ENCODE measurements around the gene TMEM187.
A peak's percentile ranks its signal among the peaks of the same experiment; 100 is the strongest.

The TMEM187 gene

DNA sequence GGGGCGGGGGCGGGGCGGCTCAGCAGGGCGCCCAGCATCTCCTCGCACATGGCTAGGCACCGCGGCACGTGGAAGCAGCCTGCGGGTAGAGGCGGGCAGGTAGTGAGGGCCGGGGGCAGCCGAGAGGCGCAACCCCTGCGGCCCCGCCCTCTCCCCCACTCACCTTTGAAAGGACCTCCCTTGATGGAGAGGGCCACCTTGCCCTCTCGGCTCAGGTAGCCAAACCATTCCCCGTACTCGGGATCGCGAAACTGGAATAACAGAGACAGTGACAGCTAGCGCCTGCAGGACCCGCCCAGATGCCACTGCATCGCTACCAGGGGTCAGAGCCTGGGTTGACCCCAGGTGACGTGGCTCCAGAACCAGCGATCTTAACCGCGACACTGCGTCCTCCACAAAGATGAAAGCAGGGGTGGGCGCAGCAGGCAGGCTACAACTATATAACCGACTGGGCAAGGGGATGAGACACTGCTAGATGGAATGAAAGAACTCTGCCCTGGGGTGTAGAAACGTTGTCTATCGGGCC lies 37.2 kb upstream of the TMEM187 start:
- no peak for DNase-seq

DNA sequence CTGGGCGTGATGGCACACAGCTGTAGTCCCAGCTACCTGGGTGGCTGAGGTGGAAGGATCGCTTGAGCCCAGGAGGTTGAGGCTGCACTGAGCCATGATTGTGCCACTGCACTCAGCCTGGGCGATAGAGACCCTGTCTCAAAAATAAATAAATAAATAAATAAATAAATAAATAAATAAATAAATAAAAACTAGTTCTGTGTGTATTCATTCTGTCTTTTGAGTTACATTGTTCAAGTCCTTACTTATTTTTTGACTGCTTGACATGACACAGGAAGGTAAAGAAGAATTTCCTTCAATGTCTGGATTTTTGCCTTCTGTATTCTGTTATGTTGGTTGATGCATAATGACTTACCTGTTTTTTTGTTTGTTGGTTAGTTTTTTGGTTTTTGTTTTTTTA lies 35.5 kb upstream of the TMEM187 start:
- DNase-seq, result no peak

DNA sequence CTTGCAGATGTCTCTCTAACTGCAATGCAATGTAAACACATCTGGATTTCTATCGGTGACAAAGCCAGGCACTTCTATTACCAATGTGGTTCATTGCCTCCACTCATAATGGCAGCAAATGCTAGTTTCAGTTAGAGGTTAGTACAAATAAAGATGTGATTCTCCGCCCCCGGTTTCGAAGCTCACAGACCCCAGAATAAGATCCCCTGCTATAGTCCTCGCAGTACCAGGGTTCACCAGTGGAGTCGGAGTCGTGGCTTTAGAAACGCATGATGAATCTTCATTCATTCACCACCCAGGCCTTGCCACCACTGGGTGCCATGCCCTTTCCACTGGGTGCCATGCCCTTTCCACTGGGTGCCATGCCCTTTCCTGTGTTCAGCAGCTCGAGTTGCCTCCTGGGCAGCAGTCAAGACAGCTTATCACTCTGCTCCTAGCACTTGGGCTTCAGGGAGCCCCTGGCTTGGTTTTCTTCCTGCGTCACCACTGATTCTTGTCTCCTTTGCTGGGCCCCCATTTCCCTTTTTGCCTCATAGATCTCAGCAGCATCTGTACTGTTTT lies 34.2 kb upstream of the TMEM187 start:
- DNase-seq, result no peak

DNA sequence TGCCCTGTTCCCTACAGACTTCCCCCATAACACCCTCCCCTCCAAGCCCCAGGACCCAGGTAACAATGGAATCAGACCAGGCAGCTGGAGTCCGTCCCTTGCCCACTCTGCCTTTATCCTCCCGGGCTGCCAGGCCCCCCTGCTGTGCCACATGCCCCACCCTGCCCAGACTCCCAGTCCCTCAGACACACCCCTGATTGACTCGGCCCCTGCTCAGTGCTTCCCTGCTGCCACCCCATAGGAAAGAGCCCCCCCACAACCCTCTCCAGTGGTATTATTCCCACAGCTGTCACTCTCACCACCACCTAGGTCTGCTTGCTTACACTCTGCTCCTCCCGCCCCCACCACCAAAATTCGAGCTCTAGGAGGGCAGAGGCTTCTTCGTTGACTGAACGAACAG lies 33.0 kb upstream of the TMEM187 start:
- no peak for DNase-seq

DNA sequence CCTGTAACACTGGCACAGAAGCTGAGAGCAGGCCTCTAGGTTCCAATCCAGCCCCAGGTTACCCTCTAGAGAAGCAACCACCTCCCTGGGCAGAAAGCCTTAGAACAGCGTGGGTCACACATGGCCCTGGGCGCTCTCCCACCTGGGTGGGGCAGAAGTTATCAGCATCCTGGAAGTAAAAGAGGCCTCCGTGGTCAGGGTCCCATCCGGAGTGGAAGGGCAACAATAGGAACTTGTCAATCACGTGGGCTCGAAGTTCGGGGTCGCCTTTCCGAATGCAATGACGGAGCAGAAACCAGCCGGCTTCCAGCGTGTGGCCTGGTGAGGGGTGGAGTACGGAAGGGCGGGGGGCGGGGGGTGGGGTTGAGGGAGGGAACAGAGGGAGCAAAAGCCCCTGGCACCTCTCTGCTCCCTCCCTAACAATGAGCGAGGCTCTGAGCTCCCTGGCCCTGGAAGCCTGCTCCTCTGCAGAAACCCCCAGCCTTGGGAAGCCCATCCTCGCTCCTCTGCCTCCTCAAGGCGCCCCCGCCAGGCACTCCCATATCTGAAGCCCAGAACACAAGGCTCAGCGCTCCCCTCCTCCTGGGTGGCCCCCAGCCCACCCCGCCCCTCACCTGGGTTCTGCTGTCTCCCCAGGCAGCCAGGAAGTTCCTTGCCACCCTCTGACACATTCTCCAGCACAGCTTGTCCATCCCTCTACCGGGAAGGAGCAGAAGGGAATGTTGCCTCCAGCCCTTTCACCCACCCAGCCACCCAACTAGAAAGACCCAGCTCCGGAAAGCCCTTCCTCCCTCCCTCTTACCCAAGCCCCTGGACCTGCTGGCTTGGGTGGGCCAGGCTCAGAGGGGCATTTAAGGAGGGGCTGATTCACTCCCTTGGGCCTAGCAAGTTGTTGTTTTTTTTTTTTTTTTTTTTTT lies 31.0 kb upstream of the TMEM187 start:
- DNase-seq, result no peak

DNA sequence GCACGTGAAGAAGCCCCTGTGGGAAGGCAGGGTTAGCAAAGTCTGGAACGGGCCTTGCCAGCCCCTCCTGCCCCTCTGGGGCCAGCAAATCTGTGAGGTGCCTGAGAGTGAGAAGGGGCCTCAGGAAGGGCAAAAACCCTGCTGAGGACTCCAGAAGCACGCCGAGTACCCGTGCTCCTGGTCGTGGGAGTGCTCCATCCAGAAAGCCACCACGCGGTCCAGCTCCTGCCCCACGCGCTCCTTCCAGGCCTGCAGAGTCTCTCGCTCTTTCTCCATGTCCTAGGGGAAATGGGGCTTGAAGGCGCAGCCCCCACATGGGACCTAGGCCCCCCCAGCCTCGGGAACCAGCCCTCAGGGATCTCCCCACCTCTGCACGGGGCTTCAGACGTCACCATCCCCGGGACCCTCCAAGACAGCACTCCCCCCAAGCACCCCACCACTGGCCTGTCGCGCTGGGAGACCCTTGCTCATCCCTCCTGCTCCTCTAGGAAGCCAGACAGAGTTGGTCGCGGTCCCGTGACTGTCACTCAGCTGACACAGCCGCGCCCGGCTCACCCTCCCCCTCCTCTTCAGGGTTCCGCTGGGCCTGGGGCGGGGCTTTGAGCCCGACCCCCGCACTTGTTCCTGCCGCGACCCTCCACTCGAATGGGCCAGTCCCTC lies 28.3 kb upstream of the TMEM187 start, which contains the start of gene RENBP:
TSS of gene RENBP (minus strand) at position 504 of the 660 bp plus-strand sequence. CDS start at position 471, 33 bp downstream.
- no peak for DNase-seq

DNA sequence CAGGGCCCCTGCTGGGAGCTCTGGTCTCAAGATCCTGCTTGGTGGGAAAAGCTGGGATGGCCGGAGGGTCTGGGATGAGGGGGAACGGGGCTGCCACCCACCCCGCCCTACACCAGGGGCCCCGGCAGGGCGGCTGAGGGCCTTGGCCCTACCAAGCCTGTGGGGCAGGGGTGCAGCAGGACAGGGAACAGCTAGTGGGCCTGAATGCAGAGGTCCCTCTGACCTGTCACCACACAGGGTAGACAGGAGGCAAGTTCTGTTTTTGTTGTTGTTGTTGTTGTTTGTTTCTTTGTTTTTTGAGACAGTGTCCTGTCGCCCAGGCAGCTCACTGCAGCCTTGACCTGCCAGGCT lies 27.8 kb upstream of the TMEM187 start:
- no peak for DNase-seq

DNA sequence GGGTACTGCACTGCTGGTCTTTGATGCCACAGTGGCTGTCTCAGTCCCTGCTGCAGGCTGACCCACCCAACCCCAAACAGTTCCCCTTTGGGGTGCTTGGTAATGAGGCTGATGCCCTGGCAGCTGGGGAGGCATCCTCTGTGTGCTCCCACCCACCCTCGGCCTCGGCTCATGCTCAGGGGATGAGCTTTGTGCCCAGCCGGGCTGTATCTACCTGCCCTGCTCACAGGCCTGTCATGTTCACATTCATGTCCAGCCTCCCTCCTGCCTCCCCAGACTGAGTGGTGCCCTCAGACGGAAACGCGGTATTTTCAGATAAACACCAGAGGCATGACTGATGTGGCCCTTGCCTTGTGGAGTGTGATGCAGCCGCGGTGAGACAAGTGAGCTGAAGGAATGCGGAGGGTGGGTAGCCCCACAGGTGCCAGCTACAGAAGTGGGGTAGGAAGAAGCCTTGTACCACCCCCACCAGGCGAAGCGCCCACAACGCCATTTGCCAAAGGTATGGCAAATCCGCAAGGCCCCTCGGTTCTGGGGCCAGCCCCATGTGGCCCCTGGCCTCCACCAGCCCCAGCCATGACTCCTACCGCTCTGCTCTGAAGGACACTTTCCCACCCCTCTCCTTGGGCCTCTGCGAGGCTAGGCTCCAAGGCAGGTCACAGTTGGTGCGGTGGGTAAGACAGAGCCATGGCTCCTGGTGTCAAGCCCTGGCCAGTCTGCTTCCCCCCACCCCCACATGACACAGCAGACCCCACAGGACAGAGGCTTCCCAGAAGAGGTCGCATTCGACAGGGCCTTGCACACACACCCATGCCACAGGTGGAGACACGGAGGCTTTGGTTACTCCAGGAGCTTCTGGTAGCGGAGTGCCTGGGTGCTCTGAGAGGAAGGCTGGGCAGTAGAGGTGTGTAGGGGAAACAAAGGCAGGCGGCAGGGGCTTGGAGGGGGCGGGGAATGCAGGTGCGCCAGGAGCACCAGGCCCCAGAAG lies 26.3 kb upstream of the TMEM187 start:
- no peak for DNase-seq

DNA sequence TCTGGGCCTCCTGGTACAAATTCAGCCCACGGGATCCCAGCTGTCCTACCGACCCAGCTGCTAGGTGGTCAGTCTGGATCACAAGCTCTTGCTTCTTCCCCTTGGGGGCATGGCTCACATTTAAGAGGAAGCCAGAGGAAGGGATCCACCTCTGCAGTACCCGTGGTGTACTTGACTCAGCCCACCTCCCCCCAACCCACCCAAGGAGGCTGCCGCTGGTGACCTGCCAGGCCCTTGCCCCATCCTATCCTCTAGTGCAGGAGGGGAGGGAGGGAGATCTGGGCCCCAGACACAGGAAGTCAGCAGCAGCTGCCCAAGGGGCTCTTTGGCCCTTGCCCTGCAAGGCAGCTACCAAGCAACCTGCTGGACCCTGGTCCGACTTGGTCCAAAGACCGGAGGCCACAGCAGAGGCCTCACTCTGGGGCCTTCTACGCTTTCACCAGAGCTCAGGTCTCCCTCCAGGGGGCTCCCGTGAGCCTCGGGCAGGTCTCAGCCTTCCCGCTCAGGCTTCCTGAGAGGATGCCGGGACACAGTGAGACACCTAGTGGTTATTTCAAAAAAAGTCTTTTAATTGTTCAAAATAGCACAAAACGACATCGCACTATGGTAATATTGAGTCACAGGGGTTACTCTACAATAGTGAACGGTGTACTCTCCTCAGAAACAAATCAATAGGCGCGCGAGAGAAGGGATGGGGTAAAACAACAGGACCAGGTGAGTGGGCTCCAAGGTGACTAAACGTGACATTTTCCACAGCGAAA lies 25.4 kb upstream of the TMEM187 start:
- peak; percentile 6 for DNase-seq

DNA sequence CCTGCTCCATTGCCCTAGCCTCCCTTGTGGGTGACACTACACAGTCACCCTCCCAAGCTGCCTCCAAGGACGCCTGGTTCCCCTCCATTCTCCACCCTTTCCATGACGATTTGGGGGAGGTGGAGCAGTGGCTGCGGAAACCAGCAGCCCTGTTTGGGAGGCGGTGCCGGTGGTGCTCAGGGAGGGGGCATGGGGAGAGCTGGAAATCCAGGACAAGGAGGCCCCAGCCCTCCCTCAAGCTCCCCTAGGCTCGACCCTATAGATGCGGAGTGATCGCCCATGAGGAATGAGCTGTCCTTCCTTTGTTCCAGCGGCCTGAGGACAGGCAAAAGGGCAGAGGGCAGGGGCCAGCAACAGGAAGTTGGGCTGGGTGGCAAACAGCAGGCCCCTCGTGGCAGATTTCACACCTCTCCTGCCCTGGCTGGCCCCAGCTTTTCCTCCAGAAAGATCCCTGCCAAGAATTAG lies 24.5 kb upstream of the TMEM187 start:
- DNase-seq, result no peak

DNA sequence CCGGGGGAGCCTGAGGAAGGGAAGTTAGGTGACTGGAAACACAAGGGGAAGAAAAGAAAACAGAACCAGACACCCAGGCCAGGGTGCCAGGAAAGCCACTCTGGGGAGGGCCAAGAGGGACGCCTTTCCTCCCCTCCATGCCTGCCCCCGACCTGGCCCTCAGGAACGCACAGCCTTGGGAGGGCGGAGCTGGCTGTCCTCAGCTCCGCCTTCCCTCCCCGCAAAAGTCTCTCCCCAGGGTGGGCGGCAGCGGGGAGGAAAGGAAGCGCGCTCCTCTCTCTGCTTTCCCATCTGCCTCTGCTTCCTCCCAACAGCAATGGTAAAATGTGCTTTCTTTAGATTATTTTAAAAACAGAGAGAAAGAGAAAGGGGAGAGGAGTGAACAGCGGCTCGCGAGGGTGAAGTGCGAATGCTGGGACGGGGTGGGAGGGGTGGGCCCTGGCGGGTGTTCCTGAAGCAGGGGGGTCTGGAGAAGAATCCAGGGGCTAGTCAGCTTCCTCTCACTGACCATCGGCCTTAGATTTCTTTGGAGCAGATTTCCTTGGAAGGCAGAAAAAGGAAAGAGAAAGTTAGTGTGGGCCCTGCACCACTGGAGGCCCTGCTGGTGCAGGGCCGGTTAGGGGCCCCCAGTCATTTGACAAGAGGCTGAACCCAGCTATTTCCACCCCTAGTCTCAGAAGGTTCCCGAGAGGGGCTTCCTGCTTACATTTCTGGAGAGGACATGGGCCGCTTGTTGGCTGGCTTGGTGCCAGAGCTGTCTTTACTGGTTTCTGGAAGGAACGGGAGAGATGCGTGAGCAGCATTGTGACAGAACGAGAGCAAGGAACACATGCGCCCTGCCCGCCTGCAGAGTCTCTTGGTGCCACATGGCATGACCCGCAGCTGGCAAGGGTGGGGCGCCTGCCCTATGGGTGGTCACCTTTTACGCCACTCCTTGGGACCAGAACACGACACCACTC lies 23.4 kb upstream of the TMEM187 start:
- DNase-seq, result no peak

DNA sequence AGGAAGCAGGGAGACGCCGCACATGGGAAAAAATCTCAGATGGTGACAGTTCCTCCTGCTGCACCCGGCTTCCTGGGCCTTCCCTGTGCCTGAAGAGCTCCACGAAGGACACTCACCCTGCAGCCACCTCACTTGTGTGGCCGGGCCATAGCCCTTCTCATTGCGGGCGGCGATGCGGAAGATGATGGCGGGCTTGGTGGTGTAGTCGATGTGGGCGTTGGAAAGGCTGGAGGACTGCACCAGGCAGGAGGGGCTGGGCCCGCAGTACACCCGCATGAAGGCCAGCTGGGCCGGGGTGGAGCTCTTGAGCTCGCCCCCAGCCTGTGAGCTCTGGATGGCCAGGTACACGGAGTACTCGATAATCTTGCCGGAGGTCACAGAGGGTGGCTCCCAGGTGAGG lies 22.4 kb upstream of the TMEM187 start:
- no peak for DNase-seq

DNA sequence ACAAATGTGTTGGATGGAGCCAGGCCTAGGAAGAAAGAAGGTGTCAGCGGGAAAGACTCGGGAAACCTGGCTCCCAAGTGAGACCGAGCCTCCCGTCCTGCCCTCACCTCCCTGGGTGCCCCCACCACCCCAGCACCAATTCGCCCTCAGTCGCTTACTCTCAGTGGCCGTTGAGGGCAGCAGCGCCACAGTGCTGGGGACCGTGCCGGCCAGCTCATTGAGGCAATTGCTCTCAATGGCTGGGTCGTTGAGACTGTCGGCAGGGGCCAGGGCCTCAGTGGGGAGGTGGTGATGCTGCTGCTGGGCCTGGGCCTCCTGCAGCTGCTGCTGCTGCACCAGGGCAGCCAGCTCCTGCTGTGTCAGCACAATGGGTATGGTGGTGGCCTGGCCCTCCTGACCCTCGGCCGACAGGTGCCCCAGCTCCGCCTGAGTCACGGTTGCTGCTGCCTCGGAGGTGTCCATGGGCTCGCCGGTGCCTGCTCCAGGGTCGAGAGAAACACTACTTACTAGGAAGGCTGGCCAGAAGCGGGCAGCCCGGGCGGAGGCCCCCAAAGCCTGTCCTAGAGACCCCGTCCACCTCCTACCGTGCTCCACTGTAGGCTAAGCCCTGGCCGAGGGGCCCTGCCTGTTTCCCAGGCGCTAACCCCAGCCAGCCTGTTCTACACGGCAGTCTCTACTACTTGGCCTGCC lies 20.7 kb upstream of the TMEM187 start:
- no peak for DNase-seq

DNA sequence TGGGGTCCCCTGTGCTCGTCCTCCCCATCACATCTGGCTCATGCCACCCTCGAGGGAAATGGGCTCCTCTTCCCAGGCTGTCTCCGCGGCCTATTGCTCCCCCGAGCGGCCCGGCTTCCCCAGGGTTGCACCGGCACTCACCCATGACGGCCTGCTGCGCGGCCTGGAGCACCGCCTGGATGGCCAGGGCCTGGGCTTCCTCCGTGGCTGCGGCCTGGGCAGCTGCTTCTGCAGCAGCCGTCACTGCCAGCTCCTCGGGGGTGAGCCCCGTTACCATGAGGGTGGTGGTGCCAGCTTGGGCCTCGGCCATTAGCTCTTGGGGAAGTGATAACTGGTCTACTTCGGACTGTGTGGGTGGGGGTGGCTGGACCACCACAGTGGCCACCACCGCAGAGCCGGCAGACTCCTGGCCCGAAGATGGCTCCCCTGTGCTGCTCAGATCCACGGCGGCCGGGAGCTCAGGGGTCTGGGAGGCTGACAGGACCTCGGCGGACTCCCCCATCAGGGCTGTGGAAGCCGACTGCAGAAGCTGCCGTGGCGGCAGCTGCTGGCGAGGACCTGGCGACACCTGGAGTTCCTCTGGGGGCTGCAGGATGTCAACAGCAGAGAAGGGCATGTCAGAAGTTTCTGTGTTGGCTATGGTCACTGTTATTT lies 20.1 kb upstream of the TMEM187 start:
- DNase-seq, result no peak

DNA sequence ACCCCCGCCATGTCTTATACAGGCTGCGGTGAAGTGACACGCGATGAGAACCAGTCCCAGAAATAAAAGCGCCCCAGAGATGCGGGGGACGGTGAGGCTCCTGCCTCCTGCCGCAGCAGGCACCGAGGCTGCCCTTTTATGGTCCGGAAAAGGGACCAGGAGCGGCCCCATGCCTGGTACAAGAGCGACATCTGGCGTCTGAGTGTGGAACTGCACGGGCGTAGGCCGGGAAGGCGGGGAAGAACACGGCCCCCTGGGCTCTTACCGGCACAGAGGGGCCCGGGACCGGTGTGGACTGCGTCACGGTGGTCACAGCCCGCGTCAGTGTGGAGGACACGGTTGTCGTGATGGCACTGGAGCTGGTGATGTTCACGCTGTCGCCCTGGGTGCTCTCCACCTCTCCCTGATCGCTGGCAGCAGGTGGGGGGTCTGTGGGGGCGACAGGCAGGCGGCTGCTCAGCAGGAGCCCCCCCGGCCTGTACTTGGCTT lies 19.2 kb upstream of the TMEM187 start:
- no peak for DNase-seq

DNA sequence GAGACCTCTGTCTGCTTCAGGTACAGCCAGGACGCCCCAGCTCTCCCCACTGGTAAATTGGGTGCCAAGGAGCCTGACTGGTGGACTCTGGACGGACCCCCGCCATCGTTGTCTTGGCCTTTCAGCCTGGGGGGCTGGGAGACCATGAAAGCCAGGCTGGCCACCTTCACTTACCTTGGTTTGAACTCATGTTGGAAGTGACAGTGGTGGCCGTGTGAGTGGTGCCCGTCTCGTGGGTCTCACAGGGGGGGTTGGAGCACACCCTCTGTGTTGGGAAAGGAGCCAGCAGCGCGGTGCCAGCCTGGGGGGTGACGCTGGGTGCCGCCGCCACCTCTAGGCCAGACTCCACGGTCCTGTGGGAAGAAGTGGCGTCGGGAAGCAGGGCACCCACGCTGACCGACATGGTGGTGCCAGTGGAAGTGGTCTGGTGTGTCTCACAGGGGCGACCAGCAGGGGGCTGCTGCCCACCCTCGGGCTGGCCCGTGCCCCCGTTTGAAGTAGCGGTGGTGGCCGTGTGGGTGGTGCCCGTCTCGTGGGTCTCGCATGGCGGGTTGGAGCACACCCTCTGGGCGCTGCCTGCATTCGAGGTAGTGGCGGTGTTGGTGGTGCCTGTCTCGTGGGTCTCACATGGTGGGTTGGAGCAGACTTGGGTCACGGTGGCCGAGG lies 18.5 kb upstream of the TMEM187 start:
- no peak for DNase-seq

DNA sequence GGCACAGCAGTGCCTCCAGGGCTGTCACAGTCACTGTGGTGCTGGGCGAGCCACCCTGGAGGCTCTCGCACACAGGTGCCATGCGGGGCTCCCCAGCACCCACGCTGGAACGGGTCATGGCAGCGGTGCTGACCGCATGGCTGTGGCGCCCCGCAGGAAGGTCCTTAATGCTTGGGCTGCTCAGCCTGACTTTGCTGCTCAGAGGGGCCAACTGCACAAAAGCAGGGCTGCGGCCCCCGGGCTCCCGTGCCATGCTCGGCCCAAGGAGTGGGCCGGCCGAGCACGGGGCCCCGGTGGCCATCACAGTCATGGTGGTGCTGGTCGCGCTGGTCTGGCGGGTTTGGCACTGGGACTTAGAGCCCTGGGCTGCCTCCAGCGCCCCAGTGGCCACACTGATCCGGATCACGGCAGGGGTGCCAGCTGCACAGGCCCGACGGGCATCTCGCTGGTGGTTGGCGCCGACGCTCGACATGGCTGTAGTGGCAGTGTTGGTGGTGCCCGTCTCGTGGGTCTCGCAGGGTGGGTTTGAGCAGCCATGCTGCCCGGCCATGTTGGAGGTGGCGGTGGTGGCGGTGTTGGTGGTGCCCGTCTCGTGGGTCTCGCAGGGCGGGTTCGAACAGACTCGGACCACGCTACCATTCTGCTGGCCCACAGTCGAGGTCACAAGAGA lies 17.9 kb upstream of the TMEM187 start:
- no peak for DNase-seq

DNA sequence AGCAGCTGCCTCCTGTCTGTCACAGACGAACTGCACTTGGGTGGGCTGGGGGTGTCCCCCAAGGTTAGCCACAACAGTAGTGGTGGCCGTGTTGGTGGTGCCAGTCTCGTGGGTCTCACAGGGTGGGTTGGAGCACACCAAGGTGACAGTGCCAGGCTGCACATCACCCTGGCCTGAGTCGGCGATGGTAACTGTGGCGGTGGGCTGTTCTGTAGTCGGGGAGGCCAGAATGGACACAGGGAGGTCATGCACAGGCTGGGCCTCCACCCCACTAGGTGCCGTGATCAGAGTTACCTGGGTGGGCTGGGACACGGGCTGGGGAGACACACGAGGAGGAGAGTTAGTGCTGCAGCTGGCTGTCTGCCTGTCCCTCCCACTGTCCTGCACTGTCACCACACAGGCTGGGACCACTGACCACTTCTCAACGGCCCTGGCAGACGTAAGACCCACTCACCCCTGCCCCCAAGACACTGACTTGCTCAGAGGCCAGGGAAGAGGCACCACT lies 17.3 kb upstream of the TMEM187 start:
- DNase-seq, result no peak

Data from NCI-H446 treated with DMSO at 0.1 percent for 48 hours (cell line).